GM23338 (cell line): Measurements from ENCODE around the gene EGF. TPM values are rescaled to one million over a fixed set of nuclear protein-coding genes. Genes with fewer than 3 reads are reported as not detected.

Experiments used
- ATAC-seq: fragments of 200-7000 bp; cut with Tn5 transposase; 3 replicates; pipeline ENCODE4 v1.9.1; 2020
- DNase-seq: peaks from one replicate; pipeline ENCODE4 v3.0.0-alpha.2; 2015; ENCODE audit warnings: low spot score
- H2AFZ ChIP-seq: fragments of 200-600 bp; sonication (generic); 2 replicates; pipeline ENCODE4 v1.8.0; 2016; ENCODE audit warnings: antibody characterized with exemption, mild to moderate bottlenecking, moderate library complexity
- H3F3A ChIP-seq: fragments of 200-600 bp; sonication (generic); replicated peaks from 2 replicates; pipeline ENCODE4 v1.8.0; 2017; ENCODE audit warnings: antibody characterized with exemption, mixed run types, low read depth
- H3K27ac ChIP-seq: fragments of 200-600 bp; sonication (generic); 2 replicates; pipeline ENCODE4 v1.6.1; 2016; ENCODE audit warnings: low read depth
- H3K27me3 ChIP-seq: fragments of 200-600 bp; sonication (generic); 2 replicates; pipeline ENCODE4 v1.8.0; 2016; ENCODE audit warnings: mild to moderate bottlenecking, mixed run types, moderate library complexity; ENCODE audit not compliant: insufficient read depth
- H3K36me3 ChIP-seq: fragments of 200-600 bp; sonication (generic); 2 replicates; pipeline ENCODE4 v1.8.0; 2016; ENCODE audit warnings: mild to moderate bottlenecking; ENCODE audit not compliant: insufficient read depth
- H3K4me1 ChIP-seq: fragments of 200-600 bp; sonication (generic); 2 replicates; pipeline ENCODE4 v1.8.0; 2016; ENCODE audit warnings: mild to moderate bottlenecking, moderate library complexity; ENCODE audit not compliant: insufficient read depth
- H3K4me2 ChIP-seq: fragments of 200-600 bp; sonication (generic); 2 replicates; pipeline ENCODE4 v1.7.1; 2017; ENCODE audit warnings: mixed run types
- H3K4me3 ChIP-seq: fragments of 200-600 bp; sonication (generic); 2 replicates; pipeline ENCODE4 v1.6.1; 2016; ENCODE audit warnings: mixed run types
- H3K79me2 ChIP-seq: fragments of 200-600 bp; sonication (generic); replicated peaks from 2 replicates; pipeline ENCODE4 v1.8.0; 2017; ENCODE audit warnings: mild to moderate bottlenecking; ENCODE audit not compliant: insufficient read depth
- H3K9me2 ChIP-seq: fragments of 200-600 bp; sonication (generic); 2 replicates; pipeline ENCODE4 v1.8.0; 2017; ENCODE audit not compliant: insufficient read depth
- H4K20me1 ChIP-seq: fragments of 200-600 bp; sonication (generic); replicated peaks from 2 replicates; pipeline ENCODE4 v1.8.0; 2017; ENCODE audit warnings: mild to moderate bottlenecking; ENCODE audit not compliant: insufficient read depth
- H3K27ac Mint-ChIP-seq: 2 replicates; pipeline ENCODE4 v1.8.0; 2020; ENCODE audit warnings: inconsistent platforms, mild to moderate bottlenecking, moderate library complexity, mixed read lengths
- H3K27me3 Mint-ChIP-seq: 3 replicates; pipeline ENCODE4 v1.8.0; 2022; ENCODE audit warnings: low read depth, mild to moderate bottlenecking, moderate library complexity, mixed read lengths, inconsistent platforms; ENCODE audit not compliant: insufficient read depth, poor library complexity
- H3K36me3 Mint-ChIP-seq: 3 replicates; pipeline ENCODE4 v1.8.0; 2021; ENCODE audit warnings: low read depth, mild to moderate bottlenecking, inconsistent platforms, moderate library complexity, mixed read lengths
- H3K4me1 Mint-ChIP-seq: 3 replicates; pipeline ENCODE4 v1.8.0; 2020; ENCODE audit warnings: mild to moderate bottlenecking, inconsistent platforms, mixed read lengths
- H3K4me3 Mint-ChIP-seq: 3 replicates; pipeline ENCODE4 v1.8.0; 2021; ENCODE audit warnings: moderate library complexity, mild to moderate bottlenecking, inconsistent platforms, mixed read lengths
- H3K9me3 Mint-ChIP-seq: 3 replicates; pipeline ENCODE4 v1.8.0; 2020; ENCODE audit warnings: moderate library complexity, mild to moderate bottlenecking, inconsistent platforms, mixed read lengths
- CREB1 ChIP-seq: fragments of 250-450 bp; sonication (Bioruptor Pico); IDR thresholded peaks from 2 replicates; pipeline ENCODE4 v1.5.0; 2020; ENCODE audit warnings: low read depth, mild to moderate bottlenecking, moderate library complexity
- ETS1 ChIP-seq: IDR thresholded peaks from 2 replicates; pipeline ENCODE4 v1.6.1; 2016; ENCODE audit warnings: antibody characterized with exemption
- EZH2 ChIP-seq: fragments of 200-600 bp; sonication (generic); IDR thresholded peaks from one replicate; pipeline ENCODE4 v1.8.0; 2017; ENCODE audit warnings: antibody characterized with exemption, mild to moderate bottlenecking, low read depth; ENCODE audit not compliant: unreplicated experiment
- POLR2AphosphoS5 ChIP-seq: IDR thresholded peaks from 2 replicates; pipeline ENCODE4 v1.6.1; 2016; ENCODE audit warnings: antibody characterized with exemption, low read depth
- STAT1 ChIP-seq: IDR thresholded peaks from one replicate; pipeline ENCODE4 v1.6.1; 2016; ENCODE audit warnings: antibody characterized with exemption; ENCODE audit not compliant: unreplicated experiment
- ZNF114 ChIP-seq: fragments of 250-450 bp; sonication (Bioruptor Pico); IDR thresholded peaks from 2 replicates; pipeline ENCODE4 v1.5.0; 2020; ENCODE audit warnings: mild to moderate bottlenecking, moderate library complexity
- ZNF331 ChIP-seq: fragments of 250-450 bp; sonication (Bioruptor Pico); IDR thresholded peaks from 2 replicates; pipeline ENCODE4 v1.5.0; 2020; ENCODE audit warnings: low read depth, mild to moderate bottlenecking, moderate library complexity
- polyA plus RNA-seq: library from polyadenylated mRNA; unstranded; fragments of >200 nt; fragmentation: Nextera tagmentation; extraction: Ambion mirVana; gene quantifications from 2 replicates; pipeline ENCODE4 v1.2.1, GENCODE V29; 2016
- total RNA-seq: library from RNA; depleted of rRNA; stranded (reverse); fragments of >200 nt; shearing (Covaris generic); gene quantifications from 2 replicates; pipeline ENCODE4 v1.2.3, GENCODE V29; 2014
- TF ChIP-seq, protein P1 (sequence below), 2 experiments: fragments of 200-600 bp in 1 of 2; sonication (generic) in 1 of 2; conservative IDR thresholded peaks; 2 replicates each; pipeline versions ENCODE4 v1.5.1 to v1.6.1; 2016 to 2017; ENCODE audit warnings: antibody characterized with exemption in 2 of 2, low read depth in 2 of 2, mild to moderate bottlenecking in 2 of 2, moderate library complexity in 1 of 2
- TF ChIP-seq, protein P2 (sequence below): fragments of 250-450 bp; sonication (Bioruptor Pico); IDR thresholded peaks from 2 replicates; pipeline ENCODE4 v1.5.0; 2020; ENCODE audit warnings: mild to moderate bottlenecking, moderate library complexity

EGF gene
- total and polyA plus RNA-seq, 2 experiments from 2014 or later: 1.4 to 3.0 TPM

DNA sequence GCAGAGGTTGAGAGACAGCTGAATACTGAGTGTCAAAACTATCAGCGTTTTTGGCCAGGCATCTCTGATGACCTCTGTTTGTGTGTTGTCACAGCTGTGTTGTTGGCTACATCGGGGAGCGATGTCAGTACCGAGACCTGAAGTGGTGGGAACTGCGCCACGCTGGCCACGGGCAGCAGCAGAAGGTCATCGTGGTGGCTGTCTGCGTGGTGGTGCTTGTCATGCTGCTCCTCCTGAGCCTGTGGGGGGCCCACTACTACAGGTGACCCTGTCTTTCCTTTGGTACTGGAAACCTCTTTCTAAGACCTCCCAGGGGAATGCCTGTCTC, 86.9 kb downstream of the EGF start:
- Histone ChIP-seq H3F3A (no peaks in the 10 kb centered on the region), H3K79me2 (no peaks in the 10 kb centered on the region), H3K4me2 (no peak overlapping the region), H3K4me1 (no peaks in the 10 kb centered on the region), H3K36me3 (no peaks in the 10 kb centered on the region), H3K27ac (no peak overlapping the region), H4K20me1 (no peaks in the 10 kb centered on the region), H3K27me3 (no peaks in the 10 kb centered on the region), H3K9me2 (no peaks in the 10 kb centered on the region), H2AFZ (no peak overlapping the region), H3K4me3 (no peak overlapping the region)
- Mint-ChIP-seq H3K4me3 (no peak overlapping the region), H3K4me1 (no peaks in the 10 kb centered on the region), H3K27ac (no peak overlapping the region), H3K27me3 (no peaks in the 10 kb centered on the region), H3K36me3 (no peaks in the 10 kb centered on the region), H3K9me3 (no peaks in the 10 kb centered on the region)
- no peak for TF ChIP-seq ETS1
- no peak for TF ChIP-seq CREB1 (CRISPR knock-in tag)
- TF ChIP-seq, protein P1, sequence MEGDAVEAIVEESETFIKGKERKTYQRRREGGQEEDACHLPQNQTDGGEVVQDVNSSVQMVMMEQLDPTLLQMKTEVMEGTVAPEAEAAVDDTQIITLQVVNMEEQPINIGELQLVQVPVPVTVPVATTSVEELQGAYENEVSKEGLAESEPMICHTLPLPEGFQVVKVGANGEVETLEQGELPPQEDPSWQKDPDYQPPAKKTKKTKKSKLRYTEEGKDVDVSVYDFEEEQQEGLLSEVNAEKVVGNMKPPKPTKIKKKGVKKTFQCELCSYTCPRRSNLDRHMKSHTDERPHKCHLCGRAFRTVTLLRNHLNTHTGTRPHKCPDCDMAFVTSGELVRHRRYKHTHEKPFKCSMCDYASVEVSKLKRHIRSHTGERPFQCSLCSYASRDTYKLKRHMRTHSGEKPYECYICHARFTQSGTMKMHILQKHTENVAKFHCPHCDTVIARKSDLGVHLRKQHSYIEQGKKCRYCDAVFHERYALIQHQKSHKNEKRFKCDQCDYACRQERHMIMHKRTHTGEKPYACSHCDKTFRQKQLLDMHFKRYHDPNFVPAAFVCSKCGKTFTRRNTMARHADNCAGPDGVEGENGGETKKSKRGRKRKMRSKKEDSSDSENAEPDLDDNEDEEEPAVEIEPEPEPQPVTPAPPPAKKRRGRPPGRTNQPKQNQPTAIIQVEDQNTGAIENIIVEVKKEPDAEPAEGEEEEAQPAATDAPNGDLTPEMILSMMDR (conservative IDR thresholded peaks at IDR 0.05; ENCODE audit: low read depth in 2 of 2): no peak
- TF ChIP-seq EZH2: no peak
- no peak for TF ChIP-seq ZNF331 (CRISPR knock-in tag)
- TF ChIP-seq STAT1: no peak
- no peak for TF ChIP-seq ZNF114
- no peak for DNase-seq
- ATAC-seq: no peak

DNA sequence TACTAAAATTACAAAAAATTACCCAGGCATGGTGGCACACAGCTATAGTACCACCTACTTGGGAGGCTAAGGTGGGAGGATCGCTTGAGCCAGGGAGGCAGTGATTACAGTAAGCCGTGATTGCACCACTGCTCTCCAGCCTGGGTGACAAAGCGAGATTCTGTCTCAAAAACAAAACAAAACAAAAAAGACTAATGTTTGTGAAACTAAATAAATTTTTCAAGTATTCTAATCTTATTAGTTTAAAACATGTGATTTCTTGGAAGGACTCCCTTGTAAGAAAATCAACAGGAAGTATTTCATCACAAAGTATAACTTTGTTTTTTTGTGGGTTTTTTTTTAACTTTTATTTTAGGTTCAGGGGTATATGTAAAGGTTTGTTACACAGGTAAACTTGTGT, 89.6 kb downstream of the EGF start:
- no peak overlapping the region for H3K27ac ChIP-seq
- H3K4me1 ChIP-seq: no peaks in the 10 kb centered on the region
- Mint-ChIP-seq H3K9me3 (no peaks in the 10 kb centered on the region), H3K4me1 (no peaks in the 10 kb centered on the region; the same call in 2 of the 3 replicates), H3K27ac (no peak overlapping the region), H3K4me3 (no peak overlapping the region), H3K27me3 (no peaks in the 10 kb centered on the region), H3K36me3 (no peaks in the 10 kb centered on the region)
- no peak for DNase-seq
- no peaks in the 10 kb centered on the region for H3K9me2 ChIP-seq
- no peaks in the 10 kb centered on the region for H4K20me1 ChIP-seq
- no peaks in the 10 kb centered on the region for H3K27me3 ChIP-seq
- H3K4me2 ChIP-seq: no peak overlapping the region
- H3K4me3 ChIP-seq: no peak overlapping the region
- H2AFZ ChIP-seq: no peak overlapping the region
- no peak for ATAC-seq
- no peaks in the 10 kb centered on the region for H3K79me2 ChIP-seq
- H3K36me3 ChIP-seq: no peaks in the 10 kb centered on the region
- H3F3A ChIP-seq: no peaks in the 10 kb centered on the region
- TF ChIP-seq ETS1: no peak
- no peak for TF ChIP-seq CREB1 (CRISPR knock-in tag)
- no peak for TF ChIP-seq ZNF331 (CRISPR knock-in tag)
- TF ChIP-seq, protein P2, sequence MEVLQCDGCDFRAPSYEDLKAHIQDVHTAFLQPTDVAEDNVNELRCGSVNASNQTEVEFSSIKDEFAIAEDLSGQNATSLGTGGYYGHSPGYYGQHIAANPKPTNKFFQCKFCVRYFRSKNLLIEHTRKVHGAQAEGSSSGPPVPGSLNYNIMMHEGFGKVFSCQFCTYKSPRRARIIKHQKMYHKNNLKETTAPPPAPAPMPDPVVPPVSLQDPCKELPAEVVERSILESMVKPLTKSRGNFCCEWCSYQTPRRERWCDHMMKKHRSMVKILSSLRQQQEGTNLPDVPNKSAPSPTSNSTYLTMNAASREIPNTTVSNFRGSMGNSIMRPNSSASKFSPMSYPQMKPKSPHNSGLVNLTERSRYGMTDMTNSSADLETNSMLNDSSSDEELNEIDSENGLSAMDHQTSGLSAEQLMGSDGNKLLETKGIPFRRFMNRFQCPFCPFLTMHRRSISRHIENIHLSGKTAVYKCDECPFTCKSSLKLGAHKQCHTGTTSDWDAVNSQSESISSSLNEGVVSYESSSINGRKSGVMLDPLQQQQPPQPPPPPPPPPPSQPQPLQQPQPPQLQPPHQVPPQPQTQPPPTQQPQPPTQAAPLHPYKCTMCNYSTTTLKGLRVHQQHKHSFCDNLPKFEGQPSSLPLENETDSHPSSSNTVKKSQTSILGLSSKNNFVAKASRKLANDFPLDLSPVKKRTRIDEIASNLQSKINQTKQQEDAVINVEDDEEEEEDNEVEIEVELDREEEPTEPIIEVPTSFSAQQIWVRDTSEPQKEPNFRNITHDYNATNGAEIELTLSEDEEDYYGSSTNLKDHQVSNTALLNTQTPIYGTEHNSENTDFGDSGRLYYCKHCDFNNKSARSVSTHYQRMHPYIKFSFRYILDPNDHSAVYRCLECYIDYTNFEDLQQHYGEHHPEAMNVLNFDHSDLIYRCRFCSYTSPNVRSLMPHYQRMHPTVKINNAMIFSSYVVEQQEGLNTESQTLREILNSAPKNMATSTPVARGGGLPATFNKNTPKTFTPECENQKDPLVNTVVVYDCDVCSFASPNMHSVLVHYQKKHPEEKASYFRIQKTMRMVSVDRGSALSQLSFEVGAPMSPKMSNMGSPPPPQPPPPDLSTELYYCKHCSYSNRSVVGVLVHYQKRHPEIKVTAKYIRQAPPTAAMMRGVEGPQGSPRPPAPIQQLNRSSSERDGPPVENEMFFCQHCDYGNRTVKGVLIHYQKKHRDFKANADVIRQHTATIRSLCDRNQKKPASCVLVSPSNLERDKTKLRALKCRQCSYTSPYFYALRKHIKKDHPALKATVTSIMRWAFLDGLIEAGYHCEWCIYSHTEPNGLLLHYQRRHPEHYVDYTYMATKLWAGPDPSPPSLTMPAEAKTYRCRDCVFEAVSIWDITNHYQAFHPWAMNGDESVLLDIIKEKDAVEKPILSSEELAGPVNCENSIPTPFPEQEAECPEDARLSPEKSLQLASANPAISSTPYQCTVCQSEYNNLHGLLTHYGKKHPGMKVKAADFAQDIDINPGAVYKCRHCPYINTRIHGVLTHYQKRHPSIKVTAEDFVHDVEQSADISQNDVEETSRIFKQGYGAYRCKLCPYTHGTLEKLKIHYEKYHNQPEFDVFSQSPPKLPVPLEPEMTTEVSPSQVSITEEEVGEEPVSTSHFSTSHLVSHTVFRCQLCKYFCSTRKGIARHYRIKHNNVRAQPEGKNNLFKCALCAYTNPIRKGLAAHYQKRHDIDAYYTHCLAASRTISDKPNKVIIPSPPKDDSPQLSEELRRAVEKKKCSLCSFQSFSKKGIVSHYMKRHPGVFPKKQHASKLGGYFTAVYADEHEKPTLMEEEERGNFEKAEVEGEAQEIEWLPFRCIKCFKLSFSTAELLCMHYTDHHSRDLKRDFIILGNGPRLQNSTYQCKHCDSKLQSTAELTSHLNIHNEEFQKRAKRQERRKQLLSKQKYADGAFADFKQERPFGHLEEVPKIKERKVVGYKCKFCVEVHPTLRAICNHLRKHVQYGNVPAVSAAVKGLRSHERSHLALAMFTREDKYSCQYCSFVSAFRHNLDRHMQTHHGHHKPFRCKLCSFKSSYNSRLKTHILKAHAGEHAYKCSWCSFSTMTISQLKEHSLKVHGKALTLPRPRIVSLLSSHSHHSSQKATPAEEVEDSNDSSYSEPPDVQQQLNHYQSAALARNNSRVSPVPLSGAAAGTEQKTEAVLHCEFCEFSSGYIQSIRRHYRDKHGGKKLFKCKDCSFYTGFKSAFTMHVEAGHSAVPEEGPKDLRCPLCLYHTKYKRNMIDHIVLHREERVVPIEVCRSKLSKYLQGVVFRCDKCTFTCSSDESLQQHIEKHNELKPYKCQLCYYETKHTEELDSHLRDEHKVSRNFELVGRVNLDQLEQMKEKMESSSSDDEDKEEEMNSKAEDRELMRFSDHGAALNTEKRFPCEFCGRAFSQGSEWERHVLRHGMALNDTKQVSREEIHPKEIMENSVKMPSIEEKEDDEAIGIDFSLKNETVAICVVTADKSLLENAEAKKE (CRISPR knock-in tag): no peak
- no peak for TF ChIP-seq POLR2AphosphoS5
- TF ChIP-seq, protein P1 (conservative IDR thresholded peaks at IDR 0.05; ENCODE audit: low read depth in 2 of 2): no peak
